PC-3 (cell line): Measurements from ENCODE around the gene ZNF423. TPM values are rescaled to one million over a fixed set of nuclear protein-coding genes. Genes with fewer than 3 reads are reported as not detected.

Source experiments
- ATAC-seq: fragments of 200-7000 bp; cut with Tn5 transposase; 2 replicates; pipeline ENCODE4 v1.9.1; 2020; ENCODE audit warnings: mild to moderate bottlenecking, moderate library complexity
- BruUV-seq: library from RNA; stranded (reverse); fragments of 400-500 nt; replicated peaks from 2 replicates; lab custom pipeline; 2021; lab: Mats Ljungman, UMichigan
- CTCF ChIA-PET: fragments of 300-600 bp; sonication (Branson Sonifier 250); formaldehyde crosslinking; loops from one replicate; lab custom pipeline; 2022; ENCODE audit warnings: antibody characterized with exemption; lab: Charles Lee
- POLR2A ChIA-PET: fragments of 300-600 bp; sonication (Branson Sonifier 250); formaldehyde crosslinking; loops from one replicate; lab custom pipeline; 2022; ENCODE audit warnings: antibody characterized with exemption; ENCODE audit not compliant: unreplicated experiment; lab: Charles Lee
- DNase-seq: peaks from one replicate; pipeline ENCODE4 v3.0.0-alpha.2; 2015
- H2AFZ ChIP-seq: fragments of 300-600 bp; sonication (generic); 2 replicates; pipeline ENCODE4 v1.6.0; 2016; ENCODE audit warnings: antibody characterized with exemption, low read length
- H3F3A ChIP-seq: fragments of 300-600 bp; sonication (generic); one replicate; pipeline ENCODE4 v1.6.0; 2017; ENCODE audit warnings: antibody characterized with exemption, low read length, control low read depth, mild to moderate bottlenecking; ENCODE audit not compliant: unreplicated experiment
- H3K27ac ChIP-seq: fragments of 300-600 bp; sonication (generic); 2 replicates; pipeline ENCODE4 v1.5.1; 2016; ENCODE audit warnings: mild to moderate bottlenecking, low read length
- H3K27me3 ChIP-seq: fragments of 300-600 bp; sonication (generic); 2 replicates; pipeline ENCODE4 v1.6.1; 2016; ENCODE audit warnings: low read length, mixed read lengths
- H3K36me3 ChIP-seq: fragments of 300-600 bp; sonication (generic); 2 replicates; pipeline ENCODE4 v1.6.1; 2016; ENCODE audit warnings: low read depth, mixed run types, low read length, mixed read lengths
- H3K4me1 ChIP-seq: fragments of 300-600 bp; sonication (generic); 2 replicates; pipeline ENCODE4 v1.5.1; 2016; ENCODE audit warnings: low read length; ENCODE audit not compliant: insufficient read depth
- H3K4me2 ChIP-seq: fragments of 300-600 bp; sonication (generic); 2 replicates; pipeline ENCODE4 v1.6.0; 2016; ENCODE audit warnings: low read length
- H3K4me3 ChIP-seq: fragments of 300-600 bp; sonication (generic); 2 replicates; pipeline ENCODE4 v1.5.1; 2016; ENCODE audit warnings: mild to moderate bottlenecking, low read length, mixed read lengths
- H3K79me2 ChIP-seq: fragments of 300-600 bp; sonication (generic); 2 replicates; pipeline ENCODE4 v1.6.1; 2017; ENCODE audit warnings: low read length, mixed read lengths
- H3K9ac ChIP-seq: fragments of 300-600 bp; sonication (generic); 2 replicates; pipeline ENCODE4 v1.6.0; 2016; ENCODE audit warnings: mild to moderate bottlenecking, low read length
- H3K9me2 ChIP-seq: fragments of 300-600 bp; sonication (generic); replicated peaks from 2 replicates; pipeline ENCODE4 v1.6.1; 2016; ENCODE audit warnings: mixed run types, low read length, mixed read lengths
- H3K9me3 ChIP-seq: fragments of 300-600 bp; sonication (generic); 2 replicates; pipeline ENCODE4 v1.6.1; 2016; ENCODE audit warnings: low read length, mixed read lengths
- H4K20me1 ChIP-seq: fragments of 300-600 bp; sonication (generic); 2 replicates; pipeline ENCODE4 v1.6.1; 2016; ENCODE audit warnings: low read length, mixed read lengths
- CTCF ChIP-seq: fragments of 300-600 bp; sonication (generic); conservative IDR thresholded peaks from 2 replicates; pipeline ENCODE4 v1.5.1; 2017; ENCODE audit warnings: antibody characterized with exemption, low read depth, mild to moderate bottlenecking, low read length
- EZH2 ChIP-seq: fragments of 300-600 bp; sonication (generic); IDR thresholded peaks from one replicate; pipeline ENCODE4 v1.6.1; 2017; ENCODE audit warnings: antibody characterized with exemption, mild to moderate bottlenecking, low read length; ENCODE audit not compliant: unreplicated experiment
- EZH2phosphoT487 ChIP-seq: fragments of 300-600 bp; sonication (generic); IDR thresholded peaks from 2 replicates; pipeline ENCODE4 v1.6.1; 2018; ENCODE audit warnings: mild to moderate bottlenecking, antibody characterized with exemption, low read length, borderline replicate concordance
- intact Hi-C: fragments of 100-400 bp; cut with micrococcal nuclease; formaldehyde crosslinking; loops from 2 replicates; pipeline ENCODE4 v1.9.0; 2023
- total RNA-seq: library from RNA; depleted of rRNA; stranded (reverse); fragments of >200 nt; gene quantifications from 2 replicates; pipeline ENCODE4 v1.2.3, GENCODE V29; 2014

ZNF423 gene
- total RNA-seq, 1 experiment from 2014 or later, result not detected

DNA sequence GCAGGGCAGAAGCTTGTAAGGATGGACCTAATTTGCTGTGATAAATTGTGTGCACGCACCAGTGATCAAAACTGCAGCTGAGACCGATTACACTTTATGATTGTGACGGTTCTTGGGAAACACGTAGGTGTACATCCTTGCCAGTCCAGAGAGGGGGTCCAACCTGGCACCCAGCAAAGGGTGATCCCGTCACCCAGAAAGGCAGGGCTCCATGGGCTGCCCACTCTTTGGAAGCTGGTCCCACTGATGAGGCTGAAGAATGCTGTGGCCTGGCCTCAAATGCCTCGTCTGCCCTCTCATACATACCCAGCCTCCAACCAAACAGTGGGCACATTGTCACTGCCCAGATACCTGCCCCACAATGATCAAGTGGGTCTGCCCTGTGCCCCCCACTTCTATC, 350.4 kb downstream of the ZNF423 start:
- no peak overlapping the region for H3K4me3 ChIP-seq
- H3K9ac ChIP-seq, result no peak overlapping the region
- no peaks in the 10 kb centered on the region for H3K27me3 ChIP-seq
- no peak overlapping the region for H2AFZ ChIP-seq
- no peak overlapping the region for H3K4me2 ChIP-seq
- DNase-seq (no peak), ATAC-seq (no peak)
- no peak overlapping the region for H3K27ac ChIP-seq
- H3K36me3 ChIP-seq, result no peaks in the 10 kb centered on the region
- TF ChIP-seq EZH2 (no peak), EZH2phosphoT487 (no peak), CTCF (no peak)
- no TSS peak for BruUV-seq
- no peaks in the 10 kb centered on the region for H3K79me2 ChIP-seq
- H3K9me3 ChIP-seq, result no peaks in the 10 kb centered on the region
- H3K9me2 ChIP-seq, result no peaks in the 10 kb centered on the region
- ChIA-PET CTCF (no interaction called here), POLR2A (no interaction called here)
- H4K20me1 ChIP-seq, result no peaks in the 10 kb centered on the region
- intact Hi-C loops, result no loop called here
- no peaks in the 10 kb centered on the region for H3F3A ChIP-seq
- no peaks in the 10 kb centered on the region for H3K4me1 ChIP-seq

DNA sequence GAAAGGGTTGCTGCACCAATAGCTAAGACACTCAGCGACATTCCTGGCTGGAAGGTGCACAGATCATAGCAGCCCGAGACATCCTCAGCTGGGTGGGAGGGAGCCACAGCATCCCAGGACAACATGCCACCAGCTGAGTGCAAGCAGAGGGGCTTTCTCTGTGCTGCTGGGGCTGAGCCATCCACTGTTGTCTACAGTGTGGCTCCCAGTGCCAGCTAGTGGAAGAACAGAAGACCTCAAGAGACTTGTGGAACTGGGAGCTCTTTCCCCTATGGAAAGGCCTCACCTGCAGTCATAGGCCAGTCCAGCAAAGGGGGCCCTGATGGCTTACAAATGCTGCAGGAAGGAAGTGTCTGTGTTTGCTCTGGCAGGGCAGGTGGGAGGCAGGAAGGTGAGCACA, 351.3 kb downstream of the ZNF423 start:
- ChIA-PET POLR2A (no interaction called here), CTCF (no interaction called here)
- Histone ChIP-seq H3K27me3 (no peaks in the 10 kb centered on the region), H3K4me3 (no peak overlapping the region), H2AFZ (no peak overlapping the region), H3K79me2 (no peaks in the 10 kb centered on the region), H3K27ac (no peak overlapping the region), H3K4me1 (no peaks in the 10 kb centered on the region), H3K4me2 (no peak overlapping the region), H4K20me1 (no peaks in the 10 kb centered on the region), H3K9ac (no peak overlapping the region), H3K36me3 (no peaks in the 10 kb centered on the region), H3K9me3 (no peaks in the 10 kb centered on the region), H3F3A (no peaks in the 10 kb centered on the region), H3K9me2 (no peaks in the 10 kb centered on the region)
- no peak for ATAC-seq
- no TSS peak for BruUV-seq
- TF ChIP-seq CTCF, result no peak
- no peak for TF ChIP-seq EZH2
- no peak for TF ChIP-seq EZH2phosphoT487
- no peak for DNase-seq
- intact Hi-C loops, result no loop called here

GRCh38 chr16:49504023-49504364, 351.9 kb downstream of the ZNF423 start:
- no peaks in the 10 kb centered on the region for H3K9me2 ChIP-seq
- H3K27ac ChIP-seq, result no peak overlapping the region
- ChIA-PET POLR2A (no interaction called here), CTCF (no interaction called here)
- no peak overlapping the region for H3K4me3 ChIP-seq
- H3K4me1 ChIP-seq, result no peaks in the 10 kb centered on the region
- H2AFZ ChIP-seq, result no peak overlapping the region
- no peaks in the 10 kb centered on the region for H3K79me2 ChIP-seq
- H3F3A ChIP-seq, result no peaks in the 10 kb centered on the region
- no peaks in the 10 kb centered on the region for H3K27me3 ChIP-seq
- no peak for TF ChIP-seq CTCF
- no peak for TF ChIP-seq EZH2
- TF ChIP-seq EZH2phosphoT487, result no peak
- no peak overlapping the region for H3K4me2 ChIP-seq
- no peaks in the 10 kb centered on the region for H3K36me3 ChIP-seq
- no peaks in the 10 kb centered on the region for H3K9me3 ChIP-seq
- H3K9ac ChIP-seq, result no peak overlapping the region
- H4K20me1 ChIP-seq, result no peaks in the 10 kb centered on the region
- ATAC-seq (no peak), DNase-seq (no peak)
- intact Hi-C loops, result no loop called here
- BruUV-seq, result no TSS peak
